Gastroesophageal sphincter (tissue), 3 donors: Measurements from ENCODE around the gene CTNNA2.

Experiments
- CTCF ChIP-seq, 4 experiments: fragments of 200-600 bp in 2 of 4; fragments of 450-650 bp in 2 of 4; sonication (generic) in 1 of 4; IDR thresholded peaks; one replicate each; pipeline ENCODE4 v1.5.1; 2017 to 2019; ENCODE audit warnings: antibody characterized with exemption in 4 of 4, mild to moderate bottlenecking in 2 of 4, moderate library complexity in 2 of 4
- EP300 ChIP-seq: sonication (generic); formaldehyde crosslinking; IDR thresholded peaks from one replicate; pipeline ENCODE4 v1.6.1; 2017; ENCODE audit warnings: antibody characterized with exemption, mild to moderate bottlenecking
- POLR2A ChIP-seq, 2 donors: fragments of 450-650 bp; IDR thresholded peaks; one replicate each; pipeline ENCODE4 v1.6.1; 2017; ENCODE audit warnings: antibody characterized with exemption in 2 of 2, mild to moderate bottlenecking in 2 of 2, moderate library complexity in 1 of 2
- POLR2AphosphoS5 ChIP-seq: sonication (generic); formaldehyde crosslinking; IDR thresholded peaks from one replicate; pipeline ENCODE4 v1.6.1; 2017; ENCODE audit warnings: antibody characterized with exemption

DNA sequence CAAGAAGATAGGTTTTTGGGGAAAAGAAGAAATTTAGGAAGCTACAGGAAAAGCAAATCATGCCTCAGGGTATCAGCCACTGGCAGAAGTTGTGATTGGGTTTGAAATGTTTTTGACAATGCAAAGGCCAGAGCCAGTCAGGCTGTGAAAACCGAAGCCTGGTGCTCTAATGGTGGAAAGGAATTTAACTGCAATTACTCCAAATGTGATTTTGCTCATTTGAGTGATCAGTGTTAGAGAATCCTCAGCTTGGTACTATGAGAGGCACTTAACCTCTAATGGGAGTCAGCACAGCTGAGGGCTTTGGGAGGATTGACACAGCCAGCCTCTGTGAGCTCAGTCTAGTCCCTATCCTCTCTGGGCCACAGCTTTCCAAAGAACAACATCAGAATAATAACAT is 615.2 kb downstream of the CTNNA2 start:
- TF ChIP-seq CTCF (IDR thresholded peaks at IDR 0.05): no peak
- TF ChIP-seq POLR2A (IDR thresholded peaks at IDR 0.05): no peak
- TF ChIP-seq EP300: no peak
- TF ChIP-seq POLR2AphosphoS5: no peak
